ENCODE results near the gene UAP1L1.
"Not testable (repeated sequence)": the region's sequence is repeated elsewhere in the genome, so short reads cannot be mapped to it uniquely, and the experiment has no call there.

- not testable (repeated sequence) for TF ChIP-seq POLR2A (IDR thresholded peaks at IDR 0.05; ENCODE audit: low read depth, low read length); TAF1 (IDR thresholded peaks at IDR 0.05; ENCODE audit: borderline replicate concordance, low read depth, low read length)
Measured at GRCh38 chr9:137121927-137122795, 44.8 kb downstream of the UAP1L1 start.

Measured in GM12892 (cell line).